Memory B cell (primary cell): ENCODE measurements around the gene SIGLEC8.

ENCODE experiments used
- ATAC-seq: fragments of 150-1000 bp; cut with Tn5 transposase; 2 replicates; pipeline ENCODE4 v1.10.0; 2021; ENCODE audit warnings: low read depth, mild to moderate bottlenecking, moderate library complexity
- DNase-seq, 2 donors: peaks; one replicate each; pipeline ENCODE4 v3.0.0; 2022; ENCODE audit warnings: low spot score in 2 of 2
- H3K27ac Mint-ChIP-seq: one replicate; pipeline ENCODE4 v1.8.0; 2022; ENCODE audit warnings: mild to moderate bottlenecking, moderate library complexity, mixed read lengths
- H3K27me3 Mint-ChIP-seq: one replicate; pipeline ENCODE4 v1.8.0; 2022; ENCODE audit warnings: mixed read lengths
- H3K36me3 Mint-ChIP-seq: one replicate; pipeline ENCODE4 v1.8.0; 2022; ENCODE audit warnings: mild to moderate bottlenecking, mixed read lengths
- H3K4me1 Mint-ChIP-seq: one replicate; pipeline ENCODE4 v1.8.0; 2022; ENCODE audit warnings: mixed read lengths
- H3K4me3 Mint-ChIP-seq: one replicate; pipeline ENCODE4 v1.8.0; 2022; ENCODE audit warnings: mild to moderate bottlenecking, moderate library complexity, mixed read lengths
- H3K9me3 Mint-ChIP-seq: one replicate; pipeline ENCODE4 v1.8.0; 2022; ENCODE audit warnings: mixed read lengths

SIGLEC8 gene

DNA sequence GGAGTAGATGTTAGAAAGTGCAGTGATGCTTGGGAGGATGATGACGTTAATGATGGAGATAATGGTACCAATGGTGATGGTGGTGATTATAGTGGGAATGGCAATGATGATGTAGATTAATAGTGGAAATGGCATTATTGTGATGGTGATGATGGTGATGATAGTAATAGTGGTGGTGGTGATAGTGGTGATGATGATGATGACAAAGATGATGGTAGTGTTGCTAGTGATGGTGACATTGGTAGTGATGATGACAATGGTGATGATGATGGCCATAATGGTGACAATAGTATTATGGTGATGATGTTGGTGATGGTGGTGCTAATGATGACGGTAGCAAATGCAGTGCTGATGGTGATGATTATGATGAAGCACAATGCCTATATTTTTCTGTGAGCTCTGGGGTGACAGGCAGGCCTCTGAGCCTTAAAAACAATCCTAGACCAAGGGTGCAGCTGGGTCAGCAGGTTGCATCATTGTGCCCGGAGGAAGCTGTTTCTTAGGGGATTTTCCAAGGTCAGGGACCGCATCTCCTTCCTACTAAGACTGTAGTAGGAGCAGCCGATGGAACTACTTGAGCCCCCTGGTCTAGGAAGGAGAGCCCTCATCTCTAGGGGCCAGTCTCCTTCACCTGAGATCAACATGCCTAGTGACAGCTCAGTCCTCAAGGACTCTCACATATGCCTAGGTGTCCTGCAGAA lies 27.9 kb upstream of the SIGLEC8 start:
- no peak overlapping the region for H3K27ac Mint-ChIP-seq
- H3K4me1 Mint-ChIP-seq, result peaks cover 4% of the 10 kb centered on the region
- H3K9me3 Mint-ChIP-seq, result peaks cover 3% of the 10 kb centered on the region
- DNase-seq, result no peak
- H3K27me3 Mint-ChIP-seq, result peaks cover 19% of the 10 kb centered on the region
- H3K4me3 Mint-ChIP-seq, result no peak overlapping the region
- H3K36me3 Mint-ChIP-seq, result peaks cover 2% of the 10 kb centered on the region
- ATAC-seq, result no peak

GRCh38 chr19:51480590-51480989 lies 22.3 kb upstream of the SIGLEC8 start:
- Mint-ChIP-seq H3K27me3 (peaks cover 34% of the 10 kb centered on the region), H3K4me1 (no peaks in the 10 kb centered on the region), H3K4me3 (no peak overlapping the region), H3K27ac (no peak overlapping the region), H3K36me3 (no peaks in the 10 kb centered on the region), H3K9me3 (no peaks in the 10 kb centered on the region)
- DNase-seq (no peak), ATAC-seq (no peak)

- Mint-ChIP-seq H3K4me1 (no peaks in the 10 kb centered on the region), H3K27ac (no peak overlapping the region), H3K9me3 (no peaks in the 10 kb centered on the region), H3K27me3 (peaks cover 27% of the 10 kb centered on the region), H3K4me3 (no peak overlapping the region), H3K36me3 (no peaks in the 10 kb centered on the region)
- no peak for DNase-seq
- no peak for ATAC-seq
These were observed 21.5 kb upstream of the SIGLEC8 start for GRCh38 chr19:51479531-51480331.

- H3K27ac Mint-ChIP-seq, result no peak within 1 kb of the TSS
- DNase-seq (no peak), ATAC-seq (no peak)
- no peak within 1 kb of the TSS for H3K4me3 Mint-ChIP-seq
- peaks cover 24% of the 10 kb centered on the region for H3K27me3 Mint-ChIP-seq
- H3K9me3 Mint-ChIP-seq, result no peaks in the 10 kb centered on the region
- H3K36me3 Mint-ChIP-seq, result no peaks in the 10 kb centered on the region
- no peaks in the 10 kb centered on the region for H3K4me1 Mint-ChIP-seq
These were observed 20.4 kb upstream of the SIGLEC8 start, which contains the start of gene CEACAM18 for GRCh38 chr19:51478381-51479234. Gene CEACAM18 (plus strand): TSS chr19:51478539.

- Mint-ChIP-seq H3K36me3 (no peaks in the 10 kb centered on the region), H3K27me3 (peaks cover 20% of the 10 kb centered on the region), H3K27ac (no peak overlapping the region), H3K9me3 (no peaks in the 10 kb centered on the region), H3K4me3 (no peak overlapping the region), H3K4me1 (peaks cover 6% of the 10 kb centered on the region)
- ATAC-seq, result no peak
- DNase-seq, result no peak
These were observed 19.1 kb upstream of the SIGLEC8 start for GRCh38 chr19:51477344-51477743.

DNA sequence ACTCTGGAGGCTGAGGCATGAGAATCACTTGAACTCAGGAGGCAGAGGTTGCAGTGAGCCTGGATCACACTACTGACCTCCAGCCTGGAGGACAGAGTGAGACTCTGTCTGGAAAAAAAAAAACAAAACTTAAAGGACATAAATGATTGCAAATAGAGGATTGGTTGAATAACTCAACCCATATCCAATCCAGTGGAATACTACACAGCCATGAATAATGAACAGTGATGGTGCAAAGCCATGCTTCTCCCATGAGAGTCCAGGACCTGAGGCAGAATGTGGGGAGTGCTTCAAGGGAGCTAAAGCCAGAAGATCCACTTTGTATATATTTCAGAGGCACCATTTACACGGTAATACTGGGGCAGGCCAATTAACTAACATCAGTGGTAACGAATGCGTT lies 17.9 kb upstream of the SIGLEC8 start:
- peaks cover 6% of the 10 kb centered on the region for H3K4me1 Mint-ChIP-seq
- no peak overlapping the region for H3K27ac Mint-ChIP-seq
- no peaks in the 10 kb centered on the region for H3K36me3 Mint-ChIP-seq
- ATAC-seq, result no peak
- H3K9me3 Mint-ChIP-seq, result no peaks in the 10 kb centered on the region
- H3K27me3 Mint-ChIP-seq, result peaks cover 20% of the 10 kb centered on the region
- no peak for DNase-seq
- H3K4me3 Mint-ChIP-seq, result no peak overlapping the region

GRCh38 chr19:51473009-51473707 lies 14.9 kb upstream of the SIGLEC8 start:
- peak; percentile 89 for ATAC-seq
- no peaks in the 10 kb centered on the region for H3K9me3 Mint-ChIP-seq
- H3K4me3 Mint-ChIP-seq, result no peak overlapping the region
- H3K27me3 Mint-ChIP-seq, result peaks cover 3% of the 10 kb centered on the region
- H3K27ac Mint-ChIP-seq, result no peak overlapping the region
- peaks cover 6% of the 10 kb centered on the region for H3K4me1 Mint-ChIP-seq
- H3K36me3 Mint-ChIP-seq, result no peaks in the 10 kb centered on the region
- peak; percentile 88 to 92 for DNase-seq

DNA sequence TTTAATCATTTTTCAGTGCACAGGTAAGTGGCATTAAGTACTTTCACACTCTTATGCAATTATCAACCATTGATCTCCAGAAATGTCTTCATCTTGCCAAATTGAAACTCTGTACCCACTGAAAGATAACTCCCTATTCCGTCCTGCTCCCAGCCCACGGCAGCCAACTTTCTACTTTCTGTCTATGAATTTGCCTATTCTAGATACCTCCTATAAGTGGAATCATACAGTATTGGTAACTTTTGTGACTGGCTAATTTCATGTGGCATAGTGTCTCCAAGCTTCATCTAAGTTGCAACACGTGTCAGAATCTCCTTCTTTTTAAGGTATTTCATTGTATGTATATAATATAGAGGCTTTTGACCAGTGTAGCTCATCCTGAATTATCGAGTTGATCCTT lies 14.4 kb upstream of the SIGLEC8 start:
- Mint-ChIP-seq H3K27me3 (peaks cover 3% of the 10 kb centered on the region), H3K9me3 (no peaks in the 10 kb centered on the region), H3K4me3 (no peak overlapping the region), H3K4me1 (peaks cover 6% of the 10 kb centered on the region), H3K36me3 (no peaks in the 10 kb centered on the region), H3K27ac (no peak overlapping the region)
- ATAC-seq, result no peak
- DNase-seq, result no peak

- Mint-ChIP-seq H3K36me3 (no peaks in the 10 kb centered on the region), H3K4me3 (no peak overlapping the region), H3K27ac (no peak overlapping the region), H3K27me3 (peaks cover 2% of the 10 kb centered on the region), H3K4me1 (peaks cover 6% of the 10 kb centered on the region), H3K9me3 (no peaks in the 10 kb centered on the region)
- DNase-seq (no peak), ATAC-seq (no peak)
These were observed 13.3 kb upstream of the SIGLEC8 start for GRCh38 chr19:51471527-51471926.

DNA sequence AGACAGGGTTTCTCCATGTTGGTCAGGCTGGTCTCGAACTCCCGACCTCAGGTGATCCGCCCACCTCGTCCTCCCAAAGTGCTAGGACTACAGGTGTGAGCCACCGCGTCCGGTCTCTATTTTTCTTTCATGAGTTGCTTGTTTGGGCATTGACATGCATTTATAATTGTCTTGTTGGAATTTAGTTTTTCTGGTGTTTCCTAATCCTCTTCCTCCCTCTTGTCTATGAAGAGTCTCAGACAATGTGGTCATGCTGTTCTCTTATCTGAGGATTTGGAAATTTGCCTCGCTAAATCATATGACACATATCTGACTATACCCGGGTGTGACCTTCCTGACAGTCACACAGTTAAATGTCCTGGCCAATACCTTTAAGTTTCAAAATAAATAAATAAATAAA lies 12.7 kb upstream of the SIGLEC8 start:
- Mint-ChIP-seq H3K27me3 (peaks cover 2% of the 10 kb centered on the region), H3K9me3 (no peaks in the 10 kb centered on the region), H3K27ac (no peak overlapping the region), H3K4me1 (peaks cover 6% of the 10 kb centered on the region), H3K4me3 (no peak overlapping the region), H3K36me3 (no peaks in the 10 kb centered on the region)
- no peak for DNase-seq
- ATAC-seq, result no peak

GRCh38 chr19:51469629-51470028 lies 11.4 kb upstream of the SIGLEC8 start:
- H3K9me3 Mint-ChIP-seq, result no peaks in the 10 kb centered on the region
- H3K4me3 Mint-ChIP-seq, result no peak overlapping the region
- ATAC-seq (no peak), DNase-seq (no peak)
- no peak overlapping the region for H3K27ac Mint-ChIP-seq
- peaks cover 6% of the 10 kb centered on the region for H3K4me1 Mint-ChIP-seq
- H3K36me3 Mint-ChIP-seq, result no peaks in the 10 kb centered on the region
- peaks cover 4% of the 10 kb centered on the region for H3K27me3 Mint-ChIP-seq

GRCh38 chr19:51469162-51469561 lies 10.9 kb upstream of the SIGLEC8 start:
- peaks cover 7% of the 10 kb centered on the region for H3K27me3 Mint-ChIP-seq
- no peaks in the 10 kb centered on the region for H3K9me3 Mint-ChIP-seq

DNA sequence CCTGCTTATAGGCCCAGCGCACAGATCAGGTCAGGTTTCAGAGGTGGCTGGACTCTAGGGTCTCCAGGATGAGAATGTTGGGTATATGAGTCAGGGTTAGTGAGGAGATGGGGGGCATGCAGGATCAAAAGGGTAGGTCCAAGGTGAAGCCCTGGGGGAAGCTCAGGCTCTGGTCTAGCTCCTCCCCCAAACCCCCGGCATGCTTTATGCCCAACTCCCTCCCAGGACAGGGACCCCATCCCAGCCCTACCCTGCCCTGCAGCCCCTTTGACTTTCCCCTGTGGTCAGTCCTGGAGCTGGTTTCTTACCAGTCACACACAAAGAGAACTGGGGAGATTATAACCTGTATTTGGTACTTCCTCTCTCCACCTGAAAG lies 10.3 kb upstream of the SIGLEC8 start:
- Mint-ChIP-seq H3K4me3 (no peak overlapping the region), H3K27me3 (peaks cover 7% of the 10 kb centered on the region), H3K9me3 (no peaks in the 10 kb centered on the region), H3K36me3 (no peaks in the 10 kb centered on the region), H3K4me1 (peaks cover 6% of the 10 kb centered on the region), H3K27ac (no peak overlapping the region)
- DNase-seq (no peak), ATAC-seq (no peak)

More at GRCh38 chr19:51469162-51469561, 10.9 kb upstream of the SIGLEC8 start:
- peaks cover 6% of the 10 kb centered on the region for H3K4me1 Mint-ChIP-seq
- DNase-seq (no peak), ATAC-seq (no peak)
- H3K27ac Mint-ChIP-seq, result no peak overlapping the region
- H3K4me3 Mint-ChIP-seq, result no peak overlapping the region
- no peaks in the 10 kb centered on the region for H3K36me3 Mint-ChIP-seq
